Measurements from ENCODE around the gene HBD.

HBD gene

GRCh38 chr11:5226732-5227310 lies 7.5 kb downstream of the HBD start, which contains the start of gene HBB:
HBB (minus strand) TSS chr11:5227071; CDS start chr11:5227021, 50 bp downstream.
- FAIRE-seq (no peak), DNase-seq (ENCODE audit: insufficient read length, low spot score) (no peak)
- no peak for TF ChIP-seq POU2F2 (IDR thresholded peaks at IDR 0.05; ENCODE audit: low read depth, low read length)
- no peak for TF ChIP-seq POLR2AphosphoS5 (IDR thresholded peaks at IDR 0.05; ENCODE audit: low read depth, low read length)
- no peak for TF ChIP-seq PAX5 (IDR thresholded peaks at IDR 0.05; ENCODE audit: insufficient read depth, low read length, severe bottlenecking)
- TF ChIP-seq POLR2A (IDR thresholded peaks at IDR 0.05; ENCODE audit: low read depth, low read length) = no peak

- DNase-seq (ENCODE audit: insufficient read length, low spot score) = no peak
- no peak for FAIRE-seq
- TF ChIP-seq POU2F2 (IDR thresholded peaks at IDR 0.05; ENCODE audit: low read depth, low read length) (no peak), POLR2AphosphoS5 (IDR thresholded peaks at IDR 0.05; ENCODE audit: low read depth, low read length) (no peak), SPI1 (IDR thresholded peaks at IDR 0.05; ENCODE audit: low read depth, low read length) (no peak), POLR2A (IDR thresholded peaks at IDR 0.05; ENCODE audit: low read depth, low read length) (no peak), PAX5 (IDR thresholded peaks at IDR 0.05; ENCODE audit: insufficient read depth, low read length, severe bottlenecking) (no peak), TAF1 (IDR thresholded peaks at IDR 0.05; ENCODE audit: low read depth, low read length) (no peak)
These were observed 8.8 kb downstream of the HBD start for GRCh38 chr11:5225480-5225871.

GRCh38 chr11:5224538-5225479 lies 9.5 kb downstream of the HBD start:
- DNase-seq (ENCODE audit: insufficient read length, low spot score) (no peak), FAIRE-seq (no peak)
- no peak for TF ChIP-seq POLR2A (IDR thresholded peaks at IDR 0.05; ENCODE audit: low read depth, low read length)
- TF ChIP-seq POU2F2 (IDR thresholded peaks at IDR 0.05; ENCODE audit: low read depth, low read length) = no peak
- no peak for TF ChIP-seq PAX5 (IDR thresholded peaks at IDR 0.05; ENCODE audit: insufficient read depth, low read length, severe bottlenecking)
- no peak for TF ChIP-seq POLR2AphosphoS5 (IDR thresholded peaks at IDR 0.05; ENCODE audit: low read depth, low read length)
- no peak for TF ChIP-seq TAF1 (IDR thresholded peaks at IDR 0.05; ENCODE audit: low read depth, low read length)
- TF ChIP-seq SPI1 (IDR thresholded peaks at IDR 0.05; ENCODE audit: low read depth, low read length) = no peak

GRCh38 chr11:5223686-5224085 lies 10.6 kb downstream of the HBD start:
- DNase-seq (ENCODE audit: insufficient read length, low spot score) = no peak
- TF ChIP-seq POU2F2 (IDR thresholded peaks at IDR 0.05; ENCODE audit: low read depth, low read length) (no peak), POLR2A (IDR thresholded peaks at IDR 0.05; ENCODE audit: low read depth, low read length) (no peak), POLR2AphosphoS5 (IDR thresholded peaks at IDR 0.05; ENCODE audit: low read depth, low read length) (no peak), TAF1 (IDR thresholded peaks at IDR 0.05; ENCODE audit: low read depth, low read length) (no peak), PAX5 (IDR thresholded peaks at IDR 0.05; ENCODE audit: insufficient read depth, low read length, severe bottlenecking) (no peak), SPI1 (IDR thresholded peaks at IDR 0.05; ENCODE audit: low read depth, low read length) (no peak)
- FAIRE-seq = no peak

GRCh38 chr11:5223146-5223545 lies 11.1 kb downstream of the HBD start:
- FAIRE-seq (no peak), DNase-seq (ENCODE audit: insufficient read length, low spot score) (no peak)
- no peak for TF ChIP-seq SPI1 (IDR thresholded peaks at IDR 0.05; ENCODE audit: low read depth, low read length)
- TF ChIP-seq POLR2AphosphoS5 (IDR thresholded peaks at IDR 0.05; ENCODE audit: low read depth, low read length) = no peak
- TF ChIP-seq POLR2A (IDR thresholded peaks at IDR 0.05; ENCODE audit: low read depth, low read length) = no peak
- no peak for TF ChIP-seq TAF1 (IDR thresholded peaks at IDR 0.05; ENCODE audit: low read depth, low read length)
- no peak for TF ChIP-seq POU2F2 (IDR thresholded peaks at IDR 0.05; ENCODE audit: low read depth, low read length)
- TF ChIP-seq PAX5 (IDR thresholded peaks at IDR 0.05; ENCODE audit: insufficient read depth, low read length, severe bottlenecking) = no peak

- FAIRE-seq (no peak), DNase-seq (ENCODE audit: insufficient read length, low spot score) (no peak)
- TF ChIP-seq POLR2AphosphoS5 (IDR thresholded peaks at IDR 0.05; ENCODE audit: low read depth, low read length) (no peak), SPI1 (IDR thresholded peaks at IDR 0.05; ENCODE audit: low read depth, low read length) (no peak), TAF1 (IDR thresholded peaks at IDR 0.05; ENCODE audit: low read depth, low read length) (no peak)
These were observed 23.9 kb downstream of the HBD start for GRCh38 chr11:5210376-5210885.

- peak; percentile 58 for FAIRE-seq
- TF ChIP-seq TAF1 (IDR thresholded peaks at IDR 0.05; ENCODE audit: low read depth, low read length) = no peak
- no peak for TF ChIP-seq POLR2A (IDR thresholded peaks at IDR 0.05; ENCODE audit: low read depth, low read length)
- no peak for TF ChIP-seq POU2F2 (IDR thresholded peaks at IDR 0.05; ENCODE audit: low read depth, low read length)
- no peak for TF ChIP-seq SPI1 (IDR thresholded peaks at IDR 0.05; ENCODE audit: low read depth, low read length)
- no peak for TF ChIP-seq PAX5 (IDR thresholded peaks at IDR 0.05; ENCODE audit: insufficient read depth, low read length, severe bottlenecking)
- no peak for TF ChIP-seq POLR2AphosphoS5 (IDR thresholded peaks at IDR 0.05; ENCODE audit: low read depth, low read length)
- DNase-seq (ENCODE audit: insufficient read length, low spot score) = no peak
These were observed 29.5 kb downstream of the HBD start for GRCh38 chr11:5204787-5205186.

GRCh38 chr11:5203366-5203765 lies 30.9 kb downstream of the HBD start:
- TF ChIP-seq SPI1 (IDR thresholded peaks at IDR 0.05; ENCODE audit: low read depth, low read length) = no peak
- no peak for TF ChIP-seq POU2F2 (IDR thresholded peaks at IDR 0.05; ENCODE audit: low read depth, low read length)
- DNase-seq (ENCODE audit: insufficient read length, low spot score) = no peak
- no peak for FAIRE-seq

- FAIRE-seq (no peak), DNase-seq (ENCODE audit: insufficient read length, low spot score) (no peak)
- TF ChIP-seq TAF1 (IDR thresholded peaks at IDR 0.05; ENCODE audit: low read depth, low read length) = no peak
- no peak for TF ChIP-seq POLR2AphosphoS5 (IDR thresholded peaks at IDR 0.05; ENCODE audit: low read depth, low read length)
- TF ChIP-seq POLR2A (IDR thresholded peaks at IDR 0.05; ENCODE audit: low read depth, low read length) = no peak
- TF ChIP-seq SPI1 (IDR thresholded peaks at IDR 0.05; ENCODE audit: low read depth, low read length) = no peak
- TF ChIP-seq POU2F2 (IDR thresholded peaks at IDR 0.05; ENCODE audit: low read depth, low read length) = no peak
- no peak for TF ChIP-seq PAX5 (IDR thresholded peaks at IDR 0.05; ENCODE audit: insufficient read depth, low read length, severe bottlenecking)
These were observed 33.7 kb downstream of the HBD start, which contains the start of gene OR51V1 for GRCh38 chr11:5200582-5200981. OR51V1 (minus strand) TSS chr11:5200682; CDS start chr11:5200682, 0 bp downstream.

Data from GM12891 (cell line).